IMR-90 (cell line): ENCODE data around the gene FAM234B.

Experiments used
- CHD1 ChIP-seq: IDR thresholded peaks from 2 replicates; pipeline ENCODE4 v1.6.1; 2012; ENCODE audit warnings: low read depth, low read length, improper control_type of control experiment
- CTCF ChIP-seq: conservative IDR thresholded peaks from 2 replicates; pipeline ENCODE4 v1.5.1; 2012; ENCODE audit warnings: mild to moderate bottlenecking, low read depth, low read length, improper control_type of control experiment
- ELK1 ChIP-seq: fragments of 150-350 bp; IDR thresholded peaks from 2 replicates; pipeline ENCODE4 v1.6.1; 2016; ENCODE audit warnings: low read depth, mild to moderate bottlenecking, low read length, moderate library complexity, borderline replicate concordance
- NFE2L2 ChIP-seq: fragments of 150-350 bp; IDR thresholded peaks from 2 replicates; pipeline ENCODE4 v1.6.1; 2016; ENCODE audit warnings: low read depth, mild to moderate bottlenecking, low read length
- POLR2A ChIP-seq: IDR thresholded peaks from 2 replicates; pipeline ENCODE4 v1.6.1; 2012; ENCODE audit warnings: mild to moderate bottlenecking, low read depth, low read length
- RAD21 ChIP-seq: IDR thresholded peaks from 2 replicates; pipeline ENCODE4 v1.6.1; 2012; ENCODE audit warnings: low read length, improper control_type of control experiment
- RFX5 ChIP-seq: IDR thresholded peaks from 2 replicates; pipeline ENCODE4 v1.8.0; 2012; ENCODE audit warnings: low read depth, mild to moderate bottlenecking, low read length, moderate library complexity
- USF2 ChIP-seq: fragments of 150-350 bp; IDR thresholded peaks from 2 replicates; pipeline ENCODE4 v1.6.1; 2017; ENCODE audit warnings: mild to moderate bottlenecking, antibody characterized with exemption, low read length, low read depth

DNA sequence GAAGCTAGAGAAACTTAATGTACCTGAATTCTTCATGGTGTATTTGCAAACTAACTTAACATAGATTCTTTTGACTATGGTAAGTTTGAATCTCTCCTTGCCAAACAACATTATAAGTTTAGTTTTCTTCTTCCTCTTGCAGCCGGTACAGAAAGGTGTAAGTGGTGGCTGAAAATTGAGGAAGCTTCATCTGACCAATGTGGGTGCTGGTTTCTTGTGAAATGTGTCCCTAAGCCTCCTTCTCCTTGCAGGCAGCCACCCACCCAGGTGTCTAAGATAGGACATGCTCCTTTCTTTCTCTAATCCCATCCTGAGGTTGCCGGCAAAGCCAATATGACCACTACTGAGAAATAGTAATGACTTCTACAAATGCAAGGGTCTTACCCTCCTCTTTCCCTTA is 38.7 kb downstream of the FAM234B start:
- TF ChIP-seq RFX5 (no peak), CTCF (no peak), RAD21 (no peak), NFE2L2 (no peak), USF2 (no peak), POLR2A (no peak), CHD1 (no peak), ELK1 (no peak)
